Subcutaneous adipose tissue (tissue), 4 donors: ENCODE results near the gene PSTPIP2. TPM values are rescaled to one million over a fixed set of nuclear protein-coding genes. Genes with fewer than 3 reads are reported as not detected.

Experiments
- CTCF ChIP-seq: fragments of 450-650 bp; IDR thresholded peaks from one replicate; pipeline ENCODE4 v1.5.1; 2016; ENCODE audit warnings: low read depth, mild to moderate bottlenecking, control low read depth, antibody characterized with exemption, moderate library complexity
- total RNA-seq, 4 donors: library from RNA; depleted of rRNA; stranded (reverse); fragments of >200 nt; gene quantifications; one replicate each; pipeline ENCODE4 v1.1.0, GENCODE V29; 2016

Gene PSTPIP2
- total RNA-seq, 4 donors from 2014 or later, result 6.4 to 9.0 (median 8.0) TPM

GRCh38 chr18:45995461-45995860, 76.6 kb downstream of the PSTPIP2 start:
- TF ChIP-seq CTCF, result no peak

GRCh38 chr18:45993438-45993837, 78.6 kb downstream of the PSTPIP2 start:
- no peak for TF ChIP-seq CTCF

GRCh38 chr18:45991788-45992187, 80.3 kb downstream of the PSTPIP2 start:
- no peak for TF ChIP-seq CTCF

- no peak for TF ChIP-seq CTCF
Measured at GRCh38 chr18:45984546-45985235, 87.4 kb downstream of the PSTPIP2 start.

GRCh38 chr18:45981821-45982220, 90.2 kb downstream of the PSTPIP2 start:
- no peak for TF ChIP-seq CTCF

GRCh38 chr18:45980229-45980628, 91.8 kb downstream of the PSTPIP2 start:
- no peak for TF ChIP-seq CTCF

GRCh38 chr18:45978084-45978483, 94.0 kb downstream of the PSTPIP2 start:
- no peak for TF ChIP-seq CTCF
